Measurements from ENCODE around the gene CIB2.

DNA sequence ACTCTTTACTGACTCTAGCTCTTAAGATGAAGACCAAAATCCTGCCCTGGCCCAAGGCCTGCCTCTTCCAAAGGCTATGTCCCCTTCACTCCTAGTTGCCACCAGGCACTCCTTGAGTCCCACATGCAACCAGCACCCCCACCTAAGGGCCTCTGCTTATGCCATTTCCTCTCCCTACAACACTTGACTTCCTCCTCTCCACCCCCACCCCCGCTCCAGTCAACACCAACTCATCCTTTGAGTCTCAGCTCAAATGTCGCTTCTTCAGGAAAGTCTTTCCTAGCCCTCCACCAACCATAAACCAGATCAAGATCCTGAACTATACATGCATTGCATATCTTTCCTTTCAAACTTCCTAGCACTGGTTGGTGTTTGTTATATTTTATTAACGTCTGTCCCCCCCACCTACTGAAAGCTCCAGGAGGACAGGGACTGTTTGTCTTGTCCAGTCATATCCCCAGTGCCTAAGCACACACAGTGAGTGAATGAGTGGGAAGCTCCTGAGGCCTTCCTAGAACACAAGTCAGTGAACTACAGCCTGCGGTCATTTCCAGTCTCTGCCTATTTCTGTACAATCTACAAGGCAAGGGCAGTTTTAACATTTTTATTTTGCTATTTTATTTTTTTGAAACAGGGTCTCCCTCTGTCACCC is 61.1 kb downstream of the CIB2 start:
- no peak for TF ChIP-seq EZH2 (IDR thresholded peaks at IDR 0.05; ENCODE audit: borderline replicate concordance, insufficient read depth, low read depth, low read length, poor library complexity, severe bottlenecking)
- TF ChIP-seq, protein P1, sequence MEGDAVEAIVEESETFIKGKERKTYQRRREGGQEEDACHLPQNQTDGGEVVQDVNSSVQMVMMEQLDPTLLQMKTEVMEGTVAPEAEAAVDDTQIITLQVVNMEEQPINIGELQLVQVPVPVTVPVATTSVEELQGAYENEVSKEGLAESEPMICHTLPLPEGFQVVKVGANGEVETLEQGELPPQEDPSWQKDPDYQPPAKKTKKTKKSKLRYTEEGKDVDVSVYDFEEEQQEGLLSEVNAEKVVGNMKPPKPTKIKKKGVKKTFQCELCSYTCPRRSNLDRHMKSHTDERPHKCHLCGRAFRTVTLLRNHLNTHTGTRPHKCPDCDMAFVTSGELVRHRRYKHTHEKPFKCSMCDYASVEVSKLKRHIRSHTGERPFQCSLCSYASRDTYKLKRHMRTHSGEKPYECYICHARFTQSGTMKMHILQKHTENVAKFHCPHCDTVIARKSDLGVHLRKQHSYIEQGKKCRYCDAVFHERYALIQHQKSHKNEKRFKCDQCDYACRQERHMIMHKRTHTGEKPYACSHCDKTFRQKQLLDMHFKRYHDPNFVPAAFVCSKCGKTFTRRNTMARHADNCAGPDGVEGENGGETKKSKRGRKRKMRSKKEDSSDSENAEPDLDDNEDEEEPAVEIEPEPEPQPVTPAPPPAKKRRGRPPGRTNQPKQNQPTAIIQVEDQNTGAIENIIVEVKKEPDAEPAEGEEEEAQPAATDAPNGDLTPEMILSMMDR (IDR thresholded peaks at IDR 0.05) = no peak
